Measurements from ENCODE around the gene SSC5D.

DNA sequence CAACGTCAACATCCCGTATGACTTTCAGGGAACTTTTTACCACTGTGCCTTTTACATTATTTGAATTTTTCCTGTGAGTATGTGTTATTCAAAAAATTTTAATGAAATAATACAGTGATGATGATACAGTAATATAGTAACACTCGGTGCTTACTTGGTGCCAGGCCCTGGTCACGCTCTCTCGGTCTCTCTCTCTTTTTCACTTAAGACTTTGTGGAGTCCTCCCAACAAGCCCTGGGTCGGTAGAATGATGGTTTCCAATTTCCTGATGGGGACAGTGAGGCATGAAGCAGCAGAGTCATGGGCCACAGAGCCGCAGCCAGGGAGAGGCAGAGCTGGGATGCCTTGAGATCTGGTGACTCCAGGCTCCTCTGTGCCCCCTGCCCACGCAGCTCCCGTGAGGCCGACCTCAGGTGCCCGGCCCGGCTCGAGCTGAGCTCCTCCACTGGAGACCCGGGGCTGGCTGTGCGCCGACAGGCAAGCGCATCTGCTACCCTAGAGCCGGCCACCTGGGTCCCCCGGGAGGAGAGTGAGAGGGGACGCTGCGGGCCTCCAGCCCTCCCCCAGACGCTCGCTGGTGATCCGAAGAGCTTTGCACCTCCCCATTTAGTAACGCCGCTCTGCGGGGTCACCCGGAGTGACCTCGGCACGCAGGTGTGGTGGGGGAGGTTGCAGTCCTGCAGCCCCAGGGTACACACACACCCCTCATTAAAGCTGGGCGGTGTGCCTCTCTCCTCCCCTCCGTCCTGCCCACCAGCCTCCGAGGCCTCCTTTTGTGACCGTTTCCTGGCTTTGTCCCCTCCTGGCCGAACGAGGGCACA lies 61.5 kb downstream of the SSC5D start:
- TF ChIP-seq CTCF (IDR thresholded peaks at IDR 0.05) (no peak), POLR2A (IDR thresholded peaks at IDR 0.05) (no peak)

All from uterus (tissue), 2 donors.